Tibial nerve (tissue), 4 donors: ENCODE data around the gene SNX32. TPM values are rescaled to one million over a fixed set of nuclear protein-coding genes. Genes with fewer than 3 reads are reported as not detected.
"Not testable (repeated sequence)": the region's sequence is repeated elsewhere in the genome, so short reads cannot be mapped to it uniquely, and the experiment has no call there.

Source experiments
- DNase-seq, 2 donors: peaks; one replicate each; pipeline ENCODE4 v3.0.0-alpha.2; 2019; ENCODE audit warnings: low spot score in 2 of 2
- H3K27ac ChIP-seq, 4 donors: fragments of 200-600 bp; sonication (generic) in 3 of 4; one replicate each; pipeline ENCODE4 v1.5.1; 2017 to 2019; ENCODE audit warnings: mild to moderate bottlenecking in 1 of 4
- H3K27me3 ChIP-seq, 2 donors: fragments of 200-600 bp; sonication (generic) in 1 of 2; one replicate each; pipeline versions ENCODE4 v1.5.1 to v1.6.0; 2017 to 2019
- H3K36me3 ChIP-seq, 3 donors: fragments of 200-600 bp; sonication (generic); one replicate each; pipeline ENCODE4 v1.5.1; 2018 to 2019
- H3K4me1 ChIP-seq, 4 donors: fragments of 200-600 bp; sonication (generic) in 3 of 4; one replicate each; pipeline ENCODE4 v1.5.1; 2017 to 2019
- H3K4me3 ChIP-seq, 4 donors: fragments of 200-600 bp; sonication (generic) in 3 of 4; one replicate each; pipeline ENCODE4 v1.5.1; 2017 to 2019; ENCODE audit warnings: mild to moderate bottlenecking in 1 of 4, moderate library complexity in 1 of 4
- H3K9me3 ChIP-seq, 4 donors: fragments of 200-600 bp; sonication (generic) in 3 of 4; one replicate each; pipeline ENCODE4 v1.5.1; 2017 to 2019
- EP300 ChIP-seq, 2 donors: sonication (generic); formaldehyde crosslinking; IDR thresholded peaks; one replicate each; pipeline ENCODE4 v1.6.1; 2017; ENCODE audit warnings: antibody characterized with exemption in 2 of 2, mild to moderate bottlenecking in 1 of 2
- POLR2A ChIP-seq, 2 donors: fragments of 450-650 bp; IDR thresholded peaks; one replicate each; pipeline ENCODE4 v1.6.1; 2017; ENCODE audit warnings: antibody characterized with exemption in 2 of 2, mild to moderate bottlenecking in 2 of 2, moderate library complexity in 2 of 2
- WGBS, 2 donors: methylation state at CpG; one replicate each; pipeline ENCODE4 v1.1.5; 2018; 5-methylcytosine and 5-hydroxymethylcytosine counted together
- total RNA-seq, 4 donors: library from RNA; depleted of rRNA; stranded (reverse); fragments of >200 nt; gene quantifications; one replicate each; pipeline ENCODE4 v1.1.0, GENCODE V29; 2016
- TF ChIP-seq, protein P1 (sequence below), 5 experiments: fragments of 200-600 bp in 3 of 5; fragments of 450-650 bp in 2 of 5; sonication (generic) in 3 of 5; IDR thresholded peaks; one replicate each; pipeline ENCODE4 v1.5.1; 2016 to 2019; ENCODE audit warnings: antibody characterized with exemption in 5 of 5, mild to moderate bottlenecking in 3 of 5, moderate library complexity in 2 of 5

Gene SNX32
- total RNA-seq, 4 donors from 2014 or later = 0.78 to 2.5 (median 1.5) TPM; not detected in 1

DNA sequence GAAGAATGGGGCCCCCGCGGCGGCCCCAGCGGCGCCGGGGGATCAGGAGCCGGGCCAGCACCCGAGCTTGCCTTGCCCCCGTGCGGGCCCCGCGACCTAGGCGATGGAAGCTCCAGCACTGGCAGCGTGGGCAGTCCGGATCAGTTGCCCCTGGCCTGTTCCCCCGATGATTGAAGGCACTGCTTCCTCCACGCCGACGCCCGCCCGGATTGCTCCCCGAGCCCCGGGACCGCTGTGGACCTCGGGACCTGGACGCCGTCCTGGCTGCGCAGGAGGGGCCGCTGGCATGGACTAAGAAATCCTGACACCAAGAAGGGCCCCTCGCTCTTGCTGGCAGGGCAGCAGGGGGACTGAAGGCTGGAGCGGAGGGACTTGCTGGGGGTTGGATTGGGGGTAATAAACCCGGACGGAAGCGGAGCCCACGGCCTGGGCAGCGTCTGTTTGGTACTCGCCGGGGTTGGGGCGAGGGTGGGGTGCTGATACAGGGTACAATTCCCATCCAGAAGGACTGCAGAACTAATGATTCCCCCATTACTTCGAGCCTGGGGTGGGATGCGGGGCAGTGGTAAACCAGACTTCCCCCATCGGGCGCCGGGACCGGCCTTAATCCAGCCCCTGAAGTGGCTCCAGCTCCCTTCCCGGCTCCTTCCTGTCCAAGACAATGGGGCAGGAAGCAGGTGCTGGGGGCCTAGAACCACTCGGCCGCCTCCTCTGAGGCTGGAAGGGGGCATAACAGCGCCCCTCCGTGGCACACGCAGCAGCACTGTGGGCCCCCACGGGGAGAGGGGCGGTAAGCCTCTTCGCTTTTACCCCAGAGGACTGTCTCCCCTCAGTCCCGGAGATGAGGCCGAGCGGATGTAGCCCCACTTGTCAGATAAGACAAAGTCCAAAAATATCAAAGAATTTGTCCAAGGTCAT is 57.7 kb downstream of the SNX32 start:
- H3K36me3 ChIP-seq = peaks cover 0 to 10% (median 0%) of the 10 kb centered on the region in 3 donors
- no peaks in the 10 kb centered on the region for H3K27me3 ChIP-seq
- H3K4me3 ChIP-seq = peak overlapping the region; percentile 80 to 93 (median 91)
- DNase-seq = no peak
- TF ChIP-seq EP300 (IDR thresholded peaks at IDR 0.05) (peak in 1 of 2 donors; percentile 23), POLR2A (IDR thresholded peaks at IDR 0.05) (no peak)
- TF ChIP-seq, protein P1, sequence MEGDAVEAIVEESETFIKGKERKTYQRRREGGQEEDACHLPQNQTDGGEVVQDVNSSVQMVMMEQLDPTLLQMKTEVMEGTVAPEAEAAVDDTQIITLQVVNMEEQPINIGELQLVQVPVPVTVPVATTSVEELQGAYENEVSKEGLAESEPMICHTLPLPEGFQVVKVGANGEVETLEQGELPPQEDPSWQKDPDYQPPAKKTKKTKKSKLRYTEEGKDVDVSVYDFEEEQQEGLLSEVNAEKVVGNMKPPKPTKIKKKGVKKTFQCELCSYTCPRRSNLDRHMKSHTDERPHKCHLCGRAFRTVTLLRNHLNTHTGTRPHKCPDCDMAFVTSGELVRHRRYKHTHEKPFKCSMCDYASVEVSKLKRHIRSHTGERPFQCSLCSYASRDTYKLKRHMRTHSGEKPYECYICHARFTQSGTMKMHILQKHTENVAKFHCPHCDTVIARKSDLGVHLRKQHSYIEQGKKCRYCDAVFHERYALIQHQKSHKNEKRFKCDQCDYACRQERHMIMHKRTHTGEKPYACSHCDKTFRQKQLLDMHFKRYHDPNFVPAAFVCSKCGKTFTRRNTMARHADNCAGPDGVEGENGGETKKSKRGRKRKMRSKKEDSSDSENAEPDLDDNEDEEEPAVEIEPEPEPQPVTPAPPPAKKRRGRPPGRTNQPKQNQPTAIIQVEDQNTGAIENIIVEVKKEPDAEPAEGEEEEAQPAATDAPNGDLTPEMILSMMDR (IDR thresholded peaks at IDR 0.05) = no peak
- WGBS, 2 donors = 6 to 10% methylated on average over 40 to 48 of the region's 57 CpGs
- H3K9me3 ChIP-seq = no peaks in the 10 kb centered on the region
- H3K4me1 ChIP-seq = peaks cover 0 to 70% (median 44%) of the 10 kb centered on the region in 4 donors
- H3K27ac ChIP-seq = peak overlapping the region; percentile 92 to 99 (median 95)

DNA sequence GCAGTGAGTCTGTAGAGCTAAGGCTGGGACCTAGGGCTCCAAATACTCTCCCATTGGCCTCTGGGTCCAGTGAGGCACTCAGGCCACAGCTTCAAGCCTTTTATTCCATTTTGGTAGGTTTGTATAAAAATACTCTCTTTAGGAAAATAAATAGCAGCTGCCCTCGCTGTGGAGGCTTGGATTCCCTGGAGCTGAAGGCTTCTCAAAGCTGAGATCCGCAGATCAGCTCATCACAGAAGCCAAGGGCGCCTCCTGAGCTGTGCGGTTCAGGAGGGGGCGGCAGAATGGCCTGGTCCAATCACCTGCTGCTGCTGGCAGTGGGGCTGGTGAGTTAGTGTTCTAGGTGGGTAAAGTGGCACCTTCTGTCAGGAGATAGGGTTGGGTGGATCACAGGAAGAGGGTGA is 58.4 kb downstream of the SNX32 start:
- H3K36me3 ChIP-seq, DNase-seq, H3K9me3 ChIP-seq, H3K27me3 ChIP-seq: not testable (repeated sequence)
- WGBS, 2 donors = 58 to 61% methylated on average over 5 of the region's 5 CpGs
- H3K27ac ChIP-seq = peak overlapping the region in 3 of 4 donors; percentile 92 to 99 (median 98)
- peak overlapping the region in 2 of 4 donors; percentile 80 to 93 for H3K4me3 ChIP-seq
- H3K4me1 ChIP-seq = peaks cover 0 to 63% (median 44%) of the 10 kb centered on the region in 4 donors

DNA sequence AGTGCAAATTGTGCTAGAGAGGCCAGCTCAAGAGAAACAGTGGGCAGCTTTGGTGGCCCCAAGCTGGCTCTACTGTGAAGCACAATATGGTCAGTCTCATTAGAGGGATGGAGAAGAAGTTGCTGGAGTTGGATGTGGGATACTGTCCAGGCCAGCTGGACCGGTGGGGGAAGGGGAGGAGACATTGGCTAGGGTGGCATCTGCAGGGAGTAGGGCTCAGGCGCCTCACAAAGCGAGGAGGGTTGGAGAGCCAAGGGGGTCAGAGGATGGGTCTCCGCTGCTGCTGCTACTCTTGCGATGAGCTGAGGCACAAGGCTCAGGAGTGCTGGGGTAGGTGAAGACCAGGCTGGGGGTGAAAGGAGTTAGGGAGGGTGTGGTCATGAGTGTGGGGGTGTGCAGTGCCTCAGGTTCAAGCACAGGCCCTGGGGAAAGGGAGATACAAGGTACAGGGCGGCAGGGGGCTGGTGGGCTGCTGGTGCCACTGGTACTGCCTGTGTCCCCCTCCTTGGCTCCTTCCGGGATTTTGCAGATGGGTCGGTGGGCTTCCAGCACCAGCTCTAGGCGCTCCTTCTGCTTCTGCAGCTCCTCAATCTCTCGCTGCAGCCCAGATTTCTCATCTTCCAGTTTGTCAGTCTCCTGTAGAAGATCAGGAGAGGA is 59.0 kb downstream of the SNX32 start:
- WGBS, 2 donors = 75 to 84% methylated on average over 10 of the region's 10 CpGs
- Histone ChIP-seq H3K27me3 (no peaks in the 10 kb centered on the region), H3K4me1 (peaks cover 0 to 56% (median 38%) of the 10 kb centered on the region in 4 donors), H3K27ac (peak overlapping the region in 3 of 4 donors; percentile 92 to 99 (median 98)), H3K4me3 (no peak overlapping the region), H3K9me3 (no peaks in the 10 kb centered on the region), H3K36me3 (no peaks in the 10 kb centered on the region)
- no peak for DNase-seq
- TF ChIP-seq, protein P1 (IDR thresholded peaks at IDR 0.05) = no peak

DNA sequence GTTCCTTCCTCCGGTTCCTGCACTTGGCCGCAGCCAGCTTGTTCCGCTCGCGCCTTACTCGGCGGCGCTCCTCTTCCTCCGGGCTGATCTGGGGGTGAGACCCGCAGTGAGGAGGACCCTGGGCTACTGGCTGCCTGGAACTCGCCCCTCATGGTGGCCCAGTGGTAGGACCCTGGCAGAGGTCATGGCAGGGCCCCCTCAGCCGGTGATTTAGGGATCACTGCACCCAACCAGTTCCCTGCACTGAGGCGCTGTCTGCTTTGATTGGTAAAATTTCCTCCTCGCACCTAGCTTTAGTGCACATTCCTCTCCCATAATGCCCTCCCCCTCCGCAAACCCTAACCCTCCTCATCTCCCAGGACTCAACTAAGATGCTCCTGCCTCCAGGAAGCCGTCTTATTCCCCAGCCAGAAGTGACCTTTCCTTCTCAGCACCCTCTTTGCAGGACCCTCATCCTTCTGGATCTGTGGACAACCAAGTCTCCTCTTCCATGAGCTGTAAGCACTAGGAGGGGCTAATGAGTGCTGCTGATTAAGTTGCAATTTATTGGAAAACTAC is 60.4 kb downstream of the SNX32 start:
- H3K9me3 ChIP-seq = no peaks in the 10 kb centered on the region
- H3K27ac ChIP-seq = peak overlapping the region; percentile 16 to 99 (median 87)
- no peaks in the 10 kb centered on the region for H3K36me3 ChIP-seq
- H3K4me1 ChIP-seq = peaks cover 0 to 52% (median 36%) of the 10 kb centered on the region in 4 donors
- TF ChIP-seq POLR2A (IDR thresholded peaks at IDR 0.05) (no peak), EP300 (IDR thresholded peaks at IDR 0.05) (no peak)
- TF ChIP-seq, protein P1 (IDR thresholded peaks at IDR 0.05) = no peak
- peaks cover 0 to 4% of the 10 kb centered on the region in 2 donors for H3K27me3 ChIP-seq
- H3K4me3 ChIP-seq = peak overlapping the region in 2 of 4 donors; percentile 14 to 28
- no peak for DNase-seq
- 70 to 91% methylated on average over 14 to 16 of the region's 16 CpGs for WGBS, 2 donors

DNA sequence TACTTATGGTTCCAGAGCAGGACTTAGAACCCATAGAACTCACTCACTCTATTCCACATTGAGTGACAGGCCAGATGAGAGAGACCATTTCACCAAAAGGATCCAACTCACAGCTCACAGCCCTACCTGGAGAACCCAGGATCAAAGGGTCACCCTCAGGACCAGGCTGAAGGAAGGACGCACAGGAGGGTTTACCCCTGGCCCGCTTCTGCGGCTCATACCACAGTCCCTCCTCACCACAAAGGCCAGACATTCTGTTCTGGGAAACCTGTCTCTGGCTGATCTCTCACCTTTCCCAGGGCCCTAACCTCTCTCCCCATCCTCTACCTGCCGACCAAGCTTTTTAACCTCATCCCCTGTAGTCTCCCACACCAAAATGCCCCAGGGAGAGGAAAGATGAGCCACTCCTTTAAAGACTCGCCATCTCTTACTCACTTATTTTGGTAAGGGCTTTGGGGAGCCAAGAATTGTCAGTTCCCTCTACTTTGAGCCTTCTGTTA is 61.8 kb downstream of the SNX32 start:
- TF ChIP-seq EP300 (IDR thresholded peaks at IDR 0.05) = no peak
- no peak for TF ChIP-seq POLR2A (IDR thresholded peaks at IDR 0.05)
- TF ChIP-seq, protein P1 (IDR thresholded peaks at IDR 0.05) = no peak
- Histone ChIP-seq H3K4me1 (peaks cover 0 to 54% (median 35%) of the 10 kb centered on the region in 4 donors), H3K27ac (no peak overlapping the region), H3K4me3 (no peak overlapping the region), H3K27me3 (peaks cover 0 to 14% of the 10 kb centered on the region in 2 donors), H3K9me3 (no peaks in the 10 kb centered on the region), H3K36me3 (no peaks in the 10 kb centered on the region)
- DNase-seq = no peak
- WGBS, 2 donors = 88 to 90% methylated on average over 5 of the region's 5 CpGs
